GM10847 (cell line): ENCODE results near the gene ATL2.

Experiments
- POLR2A ChIP-seq: IDR thresholded peaks from 2 replicates; pipeline ENCODE4 v1.6.1; 2011; ENCODE audit not compliant: insufficient read length; ENCODE audit errors: extremely low read depth

ATL2 gene

DNA sequence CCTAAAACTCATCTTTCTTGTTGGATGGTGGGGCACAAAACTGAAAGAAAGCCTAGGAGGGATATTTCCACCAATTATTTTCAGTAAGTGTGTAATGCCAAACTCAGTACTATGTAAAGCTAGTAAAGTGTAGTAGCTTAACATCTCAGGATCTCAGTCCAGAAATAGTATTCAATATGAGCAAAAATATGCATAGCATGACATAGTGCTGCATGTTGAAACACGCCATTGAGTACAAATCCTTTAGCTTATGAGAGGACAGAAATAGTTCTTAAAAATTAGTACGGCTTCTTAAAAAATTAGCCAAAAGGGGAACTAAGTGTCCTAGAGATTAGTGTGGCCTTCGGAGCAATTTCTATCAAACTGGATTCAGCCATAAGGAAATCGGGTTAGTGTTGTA is 21.7 kb upstream of the ATL2 start:
- TF ChIP-seq POLR2A = no peak

DNA sequence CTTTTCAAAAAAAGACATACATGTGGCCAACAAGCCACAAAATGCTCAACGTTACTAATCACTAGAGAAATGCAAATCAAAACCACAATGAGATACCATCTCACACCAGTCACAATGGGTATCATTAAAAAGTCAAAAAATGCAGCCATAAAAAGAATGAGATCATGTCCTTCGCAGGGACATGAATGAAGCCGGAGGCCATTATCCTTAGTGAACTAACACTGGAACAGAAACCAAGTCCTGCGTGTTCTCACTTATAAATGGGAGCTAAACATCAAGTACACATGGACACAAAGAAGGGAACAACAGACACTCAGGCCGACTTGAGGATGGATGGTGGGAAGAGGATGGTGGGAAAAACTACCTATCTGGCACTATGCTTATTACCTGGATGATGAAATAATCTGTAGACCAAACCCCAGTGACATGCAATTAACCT is 17.8 kb upstream of the ATL2 start:
- no peak for TF ChIP-seq POLR2A

DNA sequence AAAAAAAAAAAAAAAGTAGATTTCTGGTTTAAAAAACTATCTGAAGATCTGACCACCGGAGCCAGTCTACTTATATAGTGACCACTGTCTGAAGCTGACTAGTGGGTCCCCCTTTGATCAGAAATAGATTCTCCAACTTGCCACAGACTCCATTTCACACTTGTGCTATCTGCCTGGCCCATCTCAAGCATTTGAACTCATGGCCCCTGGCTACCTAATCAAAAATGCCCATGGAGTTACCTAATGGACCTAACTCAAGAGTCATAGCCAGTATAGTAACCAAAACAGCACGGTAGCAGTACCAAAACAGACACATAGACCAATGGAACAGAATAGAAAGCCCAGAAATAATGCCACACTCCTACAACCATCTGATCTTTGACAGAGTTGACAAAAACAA is 17.0 kb upstream of the ATL2 start:
- no peak for TF ChIP-seq POLR2A

DNA sequence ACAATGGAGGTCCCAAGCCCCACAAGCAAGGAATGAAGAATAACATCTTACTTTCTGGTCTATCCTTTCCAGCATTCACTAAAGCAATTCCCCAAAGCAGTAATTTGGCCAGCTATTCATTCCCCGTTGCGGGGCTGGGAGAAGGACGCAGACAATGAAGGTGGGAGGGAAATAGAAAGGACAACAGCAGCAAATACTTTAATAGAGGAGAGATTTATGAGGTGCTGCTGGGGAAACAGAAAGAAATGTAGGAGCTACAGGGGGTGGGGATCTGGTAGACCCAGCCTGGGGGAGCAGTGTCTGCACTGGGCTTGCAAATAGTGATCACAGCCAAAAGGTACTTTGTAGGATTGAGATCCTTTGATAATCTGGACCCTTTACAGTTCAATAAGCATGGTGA is 13.9 kb upstream of the ATL2 start:
- TF ChIP-seq POLR2A = no peak

DNA sequence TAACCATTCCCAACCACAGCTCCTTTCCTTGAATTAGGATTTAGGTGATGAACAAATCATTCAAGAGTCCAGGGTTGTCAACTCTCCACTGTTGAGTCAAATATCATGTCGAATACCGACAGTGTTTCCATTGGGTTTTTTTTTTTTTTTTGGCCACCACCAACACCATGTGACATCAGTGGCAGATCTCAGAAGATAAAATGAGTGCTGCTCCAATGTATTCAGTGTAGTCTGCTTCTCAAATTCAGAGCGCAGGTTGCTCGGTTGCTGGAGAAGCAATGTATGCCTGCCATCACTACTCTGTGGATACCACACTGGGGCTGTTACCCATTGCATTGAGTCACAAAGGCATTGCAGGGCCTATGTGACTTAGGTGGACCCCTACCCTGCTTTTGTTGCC is 10.8 kb upstream of the ATL2 start:
- no peak for TF ChIP-seq POLR2A

DNA sequence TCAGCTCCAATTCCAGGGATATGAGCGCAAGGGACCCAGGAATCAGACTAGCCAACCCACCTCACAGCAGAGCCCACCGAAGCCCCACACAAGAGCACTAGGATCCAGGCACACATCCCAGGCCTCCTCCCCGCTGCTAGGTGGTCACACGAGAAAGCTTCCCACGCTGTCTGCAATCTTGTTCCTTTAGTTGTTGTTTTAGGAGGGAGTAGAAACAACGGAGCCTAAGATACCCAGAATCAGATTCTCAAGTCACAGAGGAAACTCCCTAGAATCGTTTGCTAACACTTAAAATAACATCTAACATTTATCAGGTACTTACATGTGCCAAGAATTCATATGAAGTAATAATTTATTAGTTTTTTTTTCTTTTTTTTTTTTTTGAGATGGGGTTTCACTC is 9.7 kb upstream of the ATL2 start:
- TF ChIP-seq POLR2A = no peak

DNA sequence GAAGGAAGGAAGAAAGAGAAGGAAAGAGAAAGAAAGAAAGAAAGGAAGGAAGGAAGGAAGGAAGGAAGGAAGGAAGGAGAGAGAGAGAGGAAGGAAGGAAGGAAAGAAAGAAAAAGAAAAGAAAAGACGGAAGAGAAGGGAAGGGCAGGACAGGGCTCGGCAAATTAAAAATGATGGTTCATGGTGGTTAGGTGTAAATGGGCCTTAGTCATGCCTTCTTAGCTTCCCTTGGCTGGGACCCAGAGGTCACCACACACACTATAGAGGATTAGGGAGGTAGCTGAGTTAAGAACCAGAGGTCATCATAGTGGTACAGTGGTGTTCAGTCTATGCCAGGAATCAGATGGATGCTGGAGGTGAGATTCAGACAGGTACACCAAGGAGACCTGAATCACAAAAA is 9.3 kb upstream of the ATL2 start:
- no peak for TF ChIP-seq POLR2A

DNA sequence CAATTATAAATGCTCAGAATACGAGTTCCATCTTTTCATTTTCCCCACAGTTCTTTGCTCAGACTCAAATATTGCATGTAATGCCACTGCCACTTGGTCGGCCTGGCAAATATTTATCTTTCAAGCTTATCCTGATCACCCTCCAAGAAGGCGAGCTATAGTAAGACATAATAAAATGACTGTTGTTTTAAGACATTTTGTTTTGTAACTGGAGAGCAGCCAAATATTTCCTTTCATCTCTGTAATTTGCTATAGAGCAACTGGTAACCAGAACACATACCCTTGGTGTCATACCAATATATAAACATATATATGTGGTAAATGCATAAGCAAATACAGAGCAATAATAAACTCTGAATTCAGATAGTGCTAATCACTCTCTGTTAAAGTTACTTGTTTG is 7.3 kb upstream of the ATL2 start:
- TF ChIP-seq POLR2A = no peak

DNA sequence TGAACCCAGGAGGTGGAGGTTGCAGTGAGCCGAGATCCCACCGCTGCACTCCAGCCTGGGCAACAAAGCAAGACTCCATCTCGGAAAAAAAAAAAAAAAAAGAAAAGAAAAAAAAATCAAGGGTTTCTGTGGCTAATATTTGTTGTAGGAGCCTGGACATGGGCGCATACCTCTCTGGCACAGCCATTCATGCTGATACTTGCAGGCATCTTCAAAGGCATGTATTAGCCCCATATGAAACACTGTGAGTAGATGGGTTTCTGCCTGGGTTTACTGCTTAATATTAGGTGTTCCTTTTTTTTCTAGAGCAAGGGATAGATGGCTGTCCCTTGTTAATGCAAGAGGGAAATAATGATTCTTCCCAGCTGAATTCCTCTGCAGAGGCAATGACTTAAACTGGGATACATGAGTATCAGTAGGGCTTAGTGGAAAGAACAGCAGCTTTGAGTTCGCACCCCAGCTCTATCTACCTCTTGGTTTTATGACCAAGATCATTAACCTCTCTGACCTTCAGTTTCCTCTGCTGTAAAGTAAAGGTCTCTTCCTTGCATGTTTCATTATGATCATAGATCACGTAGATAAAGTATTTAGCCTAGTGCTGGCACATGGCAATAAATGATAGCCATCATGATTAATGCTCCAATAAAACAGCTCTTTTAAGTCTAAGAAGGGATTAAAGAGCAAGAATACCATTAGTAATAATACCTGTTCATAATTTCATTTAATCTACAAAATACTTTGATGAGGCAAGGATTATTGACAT is 4.5 kb upstream of the ATL2 start:
- no peak for TF ChIP-seq POLR2A

DNA sequence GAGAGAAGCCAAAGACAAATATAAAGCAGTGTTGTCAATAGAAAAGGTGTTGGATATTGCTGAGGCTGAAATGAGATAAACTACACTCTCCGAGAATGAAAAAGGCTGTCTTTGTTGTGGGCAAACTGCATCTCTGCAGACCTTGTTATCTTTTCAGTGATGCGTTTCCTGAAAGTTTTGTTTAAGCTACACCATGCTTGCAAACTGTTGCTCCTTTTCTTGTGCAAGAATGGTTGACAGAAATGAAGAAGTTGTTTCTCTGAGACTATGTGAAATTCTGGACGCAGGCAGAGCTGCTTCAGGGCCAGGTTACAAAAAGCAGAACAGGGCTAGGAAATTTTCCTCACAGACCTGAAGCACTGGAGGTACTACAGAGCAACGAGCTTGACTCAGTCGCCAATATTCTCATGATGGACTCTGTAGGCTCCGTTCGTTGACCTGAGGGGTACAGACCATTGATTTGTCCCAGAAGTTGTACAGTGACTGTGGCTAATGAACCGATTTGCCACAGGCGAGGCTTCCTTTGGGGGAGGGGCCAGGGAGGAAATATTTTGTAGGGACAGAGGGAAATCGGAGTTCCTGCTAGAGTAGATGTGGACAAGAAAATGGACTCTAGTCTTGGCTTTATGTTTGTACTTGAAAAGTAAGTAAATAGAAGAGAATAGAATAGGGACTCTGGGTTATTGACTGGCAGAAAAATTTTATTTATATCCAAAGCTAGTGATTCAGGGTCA is 3.5 kb upstream of the ATL2 start:
- no peak for TF ChIP-seq POLR2A

DNA sequence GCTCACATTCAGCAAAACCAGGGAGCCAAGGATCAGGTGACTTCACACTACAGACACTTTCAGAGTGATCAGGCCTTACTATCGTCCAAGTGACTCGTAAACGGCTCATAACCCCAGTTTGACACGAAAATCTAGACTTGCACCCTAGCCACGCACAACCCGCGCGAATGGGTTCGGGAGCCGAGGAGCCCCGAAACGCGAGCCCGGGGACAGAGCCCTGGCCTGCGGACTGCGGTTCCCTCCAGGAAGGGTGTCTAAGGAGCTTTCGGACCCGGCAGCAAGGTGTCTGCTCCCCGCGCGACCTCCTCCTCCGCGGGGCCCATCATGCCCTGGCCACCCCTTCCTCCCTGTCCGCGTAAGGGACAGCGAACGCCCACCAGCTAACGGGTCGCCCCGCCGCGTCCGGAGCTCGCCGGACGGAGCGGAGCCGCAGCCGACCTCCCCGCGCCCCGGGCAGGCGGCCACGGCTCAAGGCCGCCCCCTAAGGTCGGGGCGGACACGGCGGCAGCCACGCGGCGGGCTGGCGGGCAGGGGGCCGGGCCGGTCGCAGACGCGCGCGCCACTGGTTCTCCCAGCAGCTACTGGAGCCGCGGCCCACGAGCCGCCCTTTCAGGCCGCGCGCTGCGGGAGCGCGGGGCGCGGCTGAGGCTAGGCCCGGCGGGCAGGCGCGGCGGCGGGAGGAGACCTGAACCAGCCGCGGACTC is 575 bp downstream of the ATL2 start:
- TF ChIP-seq POLR2A = no peak

DNA sequence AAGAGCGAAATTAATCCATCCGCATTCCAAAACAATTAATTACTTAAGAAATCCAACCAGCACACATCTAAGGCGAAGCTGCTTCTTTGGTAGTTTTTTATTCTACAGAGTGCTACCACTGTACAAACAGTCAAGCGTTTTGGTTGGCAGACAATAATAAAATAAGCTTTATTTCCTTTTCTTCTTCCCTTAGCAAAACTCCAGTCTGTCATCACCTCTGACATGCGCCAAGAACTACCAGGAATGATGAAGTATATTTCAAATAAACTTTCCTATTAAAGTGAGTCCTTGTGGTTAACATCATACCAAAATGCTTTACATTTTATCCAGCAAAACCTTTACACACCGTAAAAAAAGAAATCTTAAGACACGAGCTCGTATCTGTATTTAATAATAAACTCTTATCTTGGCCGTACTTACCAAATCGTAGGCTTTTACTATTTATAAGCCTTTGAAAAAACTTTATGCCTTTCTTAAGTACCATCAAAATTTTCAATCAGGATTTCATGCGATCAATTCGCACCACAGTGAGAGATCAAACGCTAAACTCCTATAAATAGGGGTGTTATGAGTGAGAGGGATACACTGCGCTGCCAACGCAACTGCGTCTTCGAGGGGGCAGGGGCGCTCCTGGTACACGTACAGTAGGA is 1.3 kb downstream of the ATL2 start:
- no peak for TF ChIP-seq POLR2A

DNA sequence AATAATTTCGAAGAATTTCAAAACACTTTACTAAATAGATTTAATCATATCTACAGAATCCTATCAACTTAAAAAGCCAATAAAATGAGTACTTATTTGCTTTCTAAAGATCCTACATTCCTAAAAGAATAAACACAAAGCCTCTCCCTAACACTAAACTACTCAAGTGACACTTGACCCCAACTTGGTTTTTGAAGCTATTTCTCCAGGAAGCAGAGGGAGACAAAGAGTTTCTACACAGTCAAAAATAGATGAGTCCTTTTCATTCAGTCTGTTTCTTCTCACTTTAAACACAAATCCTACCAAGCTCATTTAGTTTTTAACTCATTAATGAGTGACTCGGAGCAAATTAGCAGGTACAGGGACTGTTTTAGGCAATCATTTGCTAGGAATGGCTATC is 2.1 kb downstream of the ATL2 start:
- no peak for TF ChIP-seq POLR2A

DNA sequence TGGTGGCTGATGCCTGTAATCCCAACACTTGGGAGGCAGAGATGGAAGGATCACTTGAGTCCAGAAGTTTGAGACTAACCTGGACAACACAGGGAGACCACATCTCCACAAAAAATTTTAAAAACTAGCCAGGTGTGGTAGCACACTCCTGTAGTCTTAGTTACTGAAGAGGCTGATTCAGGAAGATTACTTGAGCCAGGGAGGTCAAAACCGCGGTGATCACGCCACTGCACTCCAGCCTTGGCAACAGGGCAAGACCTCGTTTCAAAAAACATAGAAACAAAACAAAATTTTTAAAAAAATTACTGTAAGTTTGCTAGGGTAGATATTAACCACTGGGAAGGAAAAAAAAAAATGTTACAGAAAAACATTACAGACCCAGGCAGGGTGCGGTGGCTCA is 5.8 kb downstream of the ATL2 start:
- TF ChIP-seq POLR2A = no peak

DNA sequence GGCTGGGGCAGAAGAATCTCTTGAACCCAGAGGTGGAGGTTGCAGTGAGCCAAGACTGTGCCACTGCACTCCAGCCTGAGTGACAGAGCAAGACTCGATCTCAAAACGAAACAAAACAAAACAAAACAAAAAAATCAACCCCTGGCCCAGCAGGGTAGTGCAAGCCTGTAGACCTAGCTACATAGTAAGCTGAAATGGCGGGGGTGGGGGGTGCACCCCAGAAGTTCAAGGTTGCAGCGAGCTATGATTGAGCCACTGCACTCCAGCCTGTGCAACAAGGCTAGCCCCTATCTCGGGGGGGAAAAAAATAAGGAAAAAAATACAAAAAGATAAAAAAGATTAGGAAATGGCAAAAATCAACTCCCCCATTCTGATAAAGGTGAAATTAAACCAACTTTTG is 6.4 kb downstream of the ATL2 start:
- TF ChIP-seq POLR2A = no peak

DNA sequence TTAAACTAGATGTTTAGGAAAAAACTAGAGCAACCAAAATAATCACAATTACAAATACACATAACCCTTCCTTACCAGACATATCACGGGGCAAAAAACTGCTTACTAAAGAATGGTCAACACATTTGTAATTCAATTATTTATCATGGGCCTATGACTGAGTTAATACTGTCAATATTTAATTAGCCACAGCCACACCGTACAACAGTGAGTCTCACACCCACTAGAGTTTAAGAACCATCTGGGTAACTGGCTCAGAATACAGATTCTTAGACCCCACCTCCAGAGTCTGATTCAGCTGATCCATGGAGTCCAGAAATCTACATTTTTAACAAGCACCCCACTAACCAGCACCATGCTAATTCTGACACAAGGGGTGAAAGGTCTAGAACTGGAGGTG is 14.8 kb downstream of the ATL2 start:
- no peak for TF ChIP-seq POLR2A

DNA sequence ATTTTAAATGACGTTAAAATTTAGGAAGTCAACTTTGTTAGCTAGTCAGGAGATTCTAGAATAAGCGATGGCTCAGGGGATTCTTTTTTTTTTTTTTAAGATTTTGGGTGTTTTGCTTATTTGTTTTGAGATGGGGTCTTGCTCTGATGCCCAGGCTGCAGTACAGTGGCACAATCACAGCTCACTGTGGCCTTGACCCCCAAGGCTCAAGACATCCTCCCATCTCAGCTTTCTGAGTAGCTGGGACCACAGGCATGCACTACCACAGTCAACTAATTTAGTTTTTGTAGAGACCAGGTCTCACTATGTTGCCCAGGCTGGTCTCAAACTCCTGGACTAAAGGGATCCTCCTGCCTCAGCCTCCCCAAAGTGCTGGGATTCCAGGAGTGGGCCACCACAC is 16.9 kb downstream of the ATL2 start:
- no peak for TF ChIP-seq POLR2A
